DOHH2 (cell line): ENCODE measurements around the gene REPIN1.

Experiments
- H3F3A ChIP-seq: fragments of 200-600 bp; sonication (generic), shearing (Covaris generic); 2 replicates; pipeline ENCODE4 v1.6.0; 2016; ENCODE audit warnings: antibody characterized with exemption, mild to moderate bottlenecking; ENCODE audit not compliant: control insufficient read depth, insufficient read depth
- H3K27ac ChIP-seq: fragments of 200-600 bp; sonication (generic); 2 replicates; pipeline ENCODE4 v1.5.1; 2014; ENCODE audit warnings: low read depth, mild to moderate bottlenecking, low read length, moderate library complexity
- H3K27me3 ChIP-seq: fragments of 200-600 bp; sonication (generic); 2 replicates; pipeline ENCODE4 v1.6.1; 2014; ENCODE audit warnings: mild to moderate bottlenecking, low read length, mixed read lengths; ENCODE audit not compliant: control insufficient read depth
- H3K36me3 ChIP-seq: fragments of 200-600 bp; sonication (generic); 2 replicates; pipeline ENCODE4 v1.6.1; 2014; ENCODE audit warnings: mild to moderate bottlenecking, low read length, moderate library complexity, mixed read lengths; ENCODE audit not compliant: control insufficient read depth
- H3K4me1 ChIP-seq: fragments of 200-600 bp; sonication (generic); 2 replicates; pipeline ENCODE4 v1.6.1; 2014; ENCODE audit warnings: mild to moderate bottlenecking, low read length, mixed read lengths; ENCODE audit not compliant: control insufficient read depth
- H3K4me2 ChIP-seq: fragments of 200-600 bp; sonication (generic); 2 replicates; pipeline ENCODE4 v1.6.0; 2014; ENCODE audit warnings: mild to moderate bottlenecking, low read length, moderate library complexity
- H3K4me3 ChIP-seq: fragments of 200-600 bp; sonication (generic); 2 replicates; pipeline ENCODE4 v1.5.1; 2014; ENCODE audit warnings: mild to moderate bottlenecking, low read length, mixed read lengths
- H3K79me2 ChIP-seq: fragments of 200-600 bp; sonication (generic); 2 replicates; pipeline ENCODE4 v1.6.1; 2014; ENCODE audit warnings: mild to moderate bottlenecking, low read length, mixed read lengths; ENCODE audit not compliant: control insufficient read depth
- H3K9me2 ChIP-seq: fragments of 200-600 bp; sonication (generic); replicated peaks from 2 replicates; pipeline ENCODE4 v1.6.1; 2014; ENCODE audit warnings: mild to moderate bottlenecking, low read length, mixed read lengths; ENCODE audit not compliant: control insufficient read depth
- H3K9me3 ChIP-seq: fragments of 200-600 bp; sonication (generic); 2 replicates; pipeline ENCODE4 v1.6.1; 2014; ENCODE audit warnings: antibody characterized with exemption, low read length, mixed read lengths; ENCODE audit not compliant: control insufficient read depth, insufficient read depth
- H4K20me1 ChIP-seq: fragments of 200-600 bp; sonication (generic); 2 replicates; pipeline ENCODE4 v1.6.0; 2014; ENCODE audit warnings: low read depth, mild to moderate bottlenecking, antibody characterized with exemption, low read length, moderate library complexity; ENCODE audit not compliant: control insufficient read depth, insufficient read depth
- EZH2phosphoT487 ChIP-seq: fragments of 200-600 bp; sonication (generic); IDR thresholded peaks from 2 replicates; pipeline ENCODE4 v1.6.1; 2017; ENCODE audit warnings: borderline replicate concordance, mild to moderate bottlenecking, antibody characterized with exemption, low read length, moderate library complexity, mixed read lengths
- TF ChIP-seq, protein P1 (sequence below): fragments of 200-600 bp; sonication (generic); IDR thresholded peaks from one replicate; pipeline ENCODE4 v1.5.1; 2014; ENCODE audit warnings: antibody characterized with exemption, mild to moderate bottlenecking, low read depth, low read length; ENCODE audit not compliant: poor library complexity, severe bottlenecking

REPIN1 gene

DNA sequence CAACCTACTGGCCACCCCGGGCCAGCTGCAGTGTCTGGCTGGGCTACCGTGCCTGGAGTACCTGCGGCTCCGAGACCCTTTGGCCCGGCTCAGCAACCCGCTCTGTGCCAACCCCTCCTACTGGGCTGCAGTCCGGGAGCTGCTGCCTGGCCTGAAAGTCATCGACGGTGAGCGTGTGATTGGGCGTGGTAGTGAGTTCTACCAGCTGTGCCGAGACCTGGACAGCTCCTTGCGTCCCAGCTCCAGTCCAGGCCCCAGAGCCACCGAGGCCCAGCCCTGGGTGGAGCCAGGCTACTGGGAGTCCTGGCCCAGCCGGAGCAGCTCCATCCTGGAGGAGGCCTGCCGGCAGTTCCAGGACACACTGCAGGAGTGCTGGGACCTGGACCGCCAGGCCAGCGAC, 31.4 kb upstream of the REPIN1 start:
- Histone ChIP-seq H3K9me2 (no peaks in the 10 kb centered on the region), H3K9me3 (peaks cover 3% of the 10 kb centered on the region; the same call in 1 of the 2 replicates), H3K27me3 (no peaks in the 10 kb centered on the region), H3K79me2 (no peaks in the 10 kb centered on the region), H3K36me3 (peaks cover 15% of the 10 kb centered on the region), H3K27ac (no peak overlapping the region), H3K4me1 (no peaks in the 10 kb centered on the region), H3K4me2 (no peak overlapping the region), H4K20me1 (0 out of 2 replicates have a peak, but pooled peaks cover 3% of the 10 kb centered on the region), H3F3A (no peaks in the 10 kb centered on the region), H3K4me3 (no peak overlapping the region)
- TF ChIP-seq EZH2phosphoT487 = no peak
- TF ChIP-seq, protein P1, sequence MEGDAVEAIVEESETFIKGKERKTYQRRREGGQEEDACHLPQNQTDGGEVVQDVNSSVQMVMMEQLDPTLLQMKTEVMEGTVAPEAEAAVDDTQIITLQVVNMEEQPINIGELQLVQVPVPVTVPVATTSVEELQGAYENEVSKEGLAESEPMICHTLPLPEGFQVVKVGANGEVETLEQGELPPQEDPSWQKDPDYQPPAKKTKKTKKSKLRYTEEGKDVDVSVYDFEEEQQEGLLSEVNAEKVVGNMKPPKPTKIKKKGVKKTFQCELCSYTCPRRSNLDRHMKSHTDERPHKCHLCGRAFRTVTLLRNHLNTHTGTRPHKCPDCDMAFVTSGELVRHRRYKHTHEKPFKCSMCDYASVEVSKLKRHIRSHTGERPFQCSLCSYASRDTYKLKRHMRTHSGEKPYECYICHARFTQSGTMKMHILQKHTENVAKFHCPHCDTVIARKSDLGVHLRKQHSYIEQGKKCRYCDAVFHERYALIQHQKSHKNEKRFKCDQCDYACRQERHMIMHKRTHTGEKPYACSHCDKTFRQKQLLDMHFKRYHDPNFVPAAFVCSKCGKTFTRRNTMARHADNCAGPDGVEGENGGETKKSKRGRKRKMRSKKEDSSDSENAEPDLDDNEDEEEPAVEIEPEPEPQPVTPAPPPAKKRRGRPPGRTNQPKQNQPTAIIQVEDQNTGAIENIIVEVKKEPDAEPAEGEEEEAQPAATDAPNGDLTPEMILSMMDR = no peak

DNA sequence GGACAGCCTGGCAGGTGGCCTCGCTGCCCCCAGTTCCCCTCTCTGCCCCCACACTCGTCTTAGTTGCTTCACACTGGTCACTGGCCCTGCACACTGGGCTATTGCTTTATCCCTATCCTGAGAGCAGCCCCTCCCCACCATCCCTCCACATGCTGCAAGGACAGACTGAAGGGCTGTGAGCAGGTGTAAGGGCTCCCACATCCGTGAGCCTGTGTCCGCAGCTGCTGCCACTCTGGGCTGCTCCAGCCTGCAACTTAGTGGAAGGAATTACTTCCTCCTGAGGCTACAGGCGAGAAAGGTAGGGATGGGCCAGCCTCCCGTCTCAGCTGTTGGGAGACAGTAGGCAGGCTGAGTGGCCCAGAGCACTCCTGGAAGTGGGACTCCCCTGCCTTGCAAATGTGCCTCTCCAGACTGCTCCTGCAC, 31.0 kb upstream of the REPIN1 start:
- Histone ChIP-seq H4K20me1 (0 out of 2 replicates have a peak, but pooled peaks cover 3% of the 10 kb centered on the region), H3F3A (no peaks in the 10 kb centered on the region), H3K4me2 (no peak overlapping the region), H3K4me3 (no peak overlapping the region), H3K9me2 (no peaks in the 10 kb centered on the region), H3K27me3 (no peaks in the 10 kb centered on the region), H3K9me3 (peaks cover 3% of the 10 kb centered on the region; the same call in 1 of the 2 replicates), H3K27ac (no peak overlapping the region), H3K79me2 (no peaks in the 10 kb centered on the region), H3K4me1 (no peaks in the 10 kb centered on the region), H3K36me3 (peaks cover 13% of the 10 kb centered on the region)
- TF ChIP-seq, protein P1 = no peak
- no peak for TF ChIP-seq EZH2phosphoT487

DNA sequence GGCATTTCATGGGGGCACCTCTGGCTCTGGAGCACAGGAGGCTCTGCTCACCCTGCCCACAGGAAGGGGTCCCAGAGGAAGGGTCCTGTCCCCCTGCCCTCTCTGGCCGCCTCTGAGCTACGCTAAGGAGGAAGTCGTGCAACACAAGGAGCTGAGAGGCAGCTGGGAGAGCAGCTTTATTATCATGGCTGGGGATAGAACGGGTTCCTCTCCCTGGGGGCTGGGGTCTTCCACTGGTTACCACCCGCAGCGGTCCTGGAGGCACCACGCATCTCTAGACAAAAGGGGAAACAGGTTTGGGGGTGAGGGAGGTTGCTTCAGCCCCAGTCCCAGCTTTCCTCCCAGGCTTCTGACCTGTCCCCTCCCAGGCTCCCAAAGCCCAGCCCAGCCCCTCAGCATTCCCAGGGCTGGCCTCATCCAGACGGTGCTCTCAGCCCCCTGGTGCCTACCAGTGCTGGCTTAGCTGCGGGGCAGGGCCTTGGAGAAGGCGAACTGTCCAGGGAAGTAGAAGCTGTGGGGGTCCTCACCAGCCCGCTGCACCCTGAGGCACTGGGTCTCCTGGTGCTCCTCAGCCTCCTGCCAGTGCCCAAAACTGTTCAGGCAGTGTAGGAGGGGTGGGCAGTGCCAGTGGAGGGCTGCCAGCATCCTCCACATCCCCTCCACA, 30.3 kb upstream of the REPIN1 start:
- H3K4me2 ChIP-seq = no peak overlapping the region

More for the DNA sequence above, 30.3 kb upstream of the REPIN1 start:
- peaks cover 12% of the 10 kb centered on the region for H3K36me3 ChIP-seq
- H3K9me3 ChIP-seq = peaks cover 3% of the 10 kb centered on the region; the same call in 1 of the 2 replicates
- no peaks in the 10 kb centered on the region for H3K4me1 ChIP-seq
- no peaks in the 10 kb centered on the region for H3K9me2 ChIP-seq
- H3K27me3 ChIP-seq = no peaks in the 10 kb centered on the region
- no peak overlapping the region for H3K27ac ChIP-seq
- TF ChIP-seq, protein P1 = no peak
- no peak for TF ChIP-seq EZH2phosphoT487
- H3K4me3 ChIP-seq = no peak overlapping the region
- H4K20me1 ChIP-seq = 0 out of 2 replicates have a peak, but pooled peaks cover 3% of the 10 kb centered on the region
- no peaks in the 10 kb centered on the region for H3F3A ChIP-seq
- no peaks in the 10 kb centered on the region for H3K79me2 ChIP-seq
